Activated CD8-positive, alpha-beta memory T cell treated with anti-CD3 and anti-CD28 coated beads, Interleukin-2, amount 50 U/mL, for 1 hour (primary cell): ENCODE data around the gene ZNF491.
"Not testable (repeated sequence)": the region's sequence is repeated elsewhere in the genome, so short reads cannot be mapped to it uniquely, and the experiment has no call there.

ENCODE experiments used
- DNase-seq: peaks from one replicate; pipeline ENCODE4 v3.0.0-alpha.2; 2020; ENCODE audit errors: extremely low read depth

Gene ZNF491

GRCh38 chr19:11806354-11807098 is 8.2 kb downstream of the ZNF491 start:
- DNase-seq: no peak

DNA sequence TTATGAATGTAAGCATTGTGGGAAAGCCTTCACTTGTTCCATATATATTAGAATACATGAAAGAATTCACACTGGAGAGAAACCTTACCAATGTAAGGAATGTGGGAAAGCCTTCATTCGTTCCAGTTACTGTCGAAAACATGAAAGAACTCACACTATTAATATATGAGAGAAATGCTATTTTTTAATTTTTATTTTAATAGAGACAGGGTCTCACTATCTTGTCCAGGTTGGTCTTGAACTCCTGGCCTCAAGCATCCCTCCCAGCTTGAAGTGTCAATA is 8.7 kb downstream of the ZNF491 start:
- DNase-seq: no peak

DNA sequence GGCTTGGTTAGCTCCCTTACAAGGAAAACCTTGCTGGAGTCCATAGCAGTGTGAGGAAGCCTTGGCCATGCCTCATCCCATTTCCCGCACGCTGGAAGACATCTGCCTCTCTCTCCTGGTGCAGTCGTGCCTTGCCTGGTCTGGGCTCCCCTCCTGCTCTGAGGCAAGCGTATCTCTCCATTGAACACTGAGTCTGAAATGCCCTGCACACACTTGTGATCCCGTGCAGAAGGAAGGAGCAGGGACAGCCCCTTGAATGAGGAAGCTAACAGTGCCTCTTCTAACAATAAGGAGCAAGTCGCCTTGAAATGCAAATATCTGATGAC is 15.3 kb downstream of the ZNF491 start:
- DNase-seq: no peak

GRCh38 chr19:11814029-11814699 is 15.8 kb downstream of the ZNF491 start, which contains the start of gene ZNF440:
Gene ZNF440, plus strand, starts transcription at chr19:11814273. Its CDS starts 175 bp downstream, at chr19:11814448.
- peak; percentile 29 for DNase-seq

GRCh38 chr19:11814700-11815035 is 16.3 kb downstream of the ZNF491 start:
- DNase-seq: no peak

GRCh38 chr19:11821474-11822109 is 23.3 kb downstream of the ZNF491 start:
- DNase-seq: no peak

- not testable (repeated sequence) for DNase-seq
Observed at GRCh38 chr19:11828957-11829876, 30.9 kb downstream of the ZNF491 start.

DNA sequence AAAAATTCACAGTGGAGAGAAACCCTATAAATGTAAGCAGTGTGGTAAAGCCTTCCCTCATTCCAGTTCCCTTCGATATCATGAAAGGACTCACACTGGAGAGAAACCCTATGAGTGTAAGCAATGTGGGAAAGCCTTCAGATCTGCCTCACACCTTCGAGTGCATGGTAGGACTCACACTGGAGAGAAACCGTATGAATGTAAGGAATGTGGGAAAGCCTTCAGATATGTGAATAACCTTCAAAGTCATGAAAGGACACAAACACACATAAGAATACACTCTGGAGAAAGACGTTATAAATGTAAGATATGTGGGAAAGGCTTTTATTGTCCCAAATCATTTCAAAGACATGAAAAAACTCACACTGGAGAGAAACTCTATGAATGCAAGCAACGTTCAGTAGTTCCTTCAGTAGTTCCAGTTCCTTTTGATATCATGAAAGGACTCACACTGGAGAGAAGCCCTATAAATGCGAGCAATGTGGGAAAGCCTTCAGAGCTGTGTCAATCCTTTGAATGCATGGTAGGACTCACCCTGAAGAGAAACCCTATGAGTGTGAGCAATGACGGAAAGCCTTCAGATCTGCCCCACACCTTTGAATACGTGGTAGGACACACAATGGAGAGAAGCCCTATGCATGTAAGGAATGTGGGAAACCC is 34.1 kb downstream of the ZNF491 start:
- DNase-seq: no peak

GRCh38 chr19:11833541-11833940 is 35.2 kb downstream of the ZNF491 start:
- no peak for DNase-seq

- not testable (repeated sequence) for DNase-seq
Observed at GRCh38 chr19:11835626-11836066, 37.3 kb downstream of the ZNF491 start.

- no peak for DNase-seq
Observed at GRCh38 chr19:11843722-11844121, 45.4 kb downstream of the ZNF491 start.

DNA sequence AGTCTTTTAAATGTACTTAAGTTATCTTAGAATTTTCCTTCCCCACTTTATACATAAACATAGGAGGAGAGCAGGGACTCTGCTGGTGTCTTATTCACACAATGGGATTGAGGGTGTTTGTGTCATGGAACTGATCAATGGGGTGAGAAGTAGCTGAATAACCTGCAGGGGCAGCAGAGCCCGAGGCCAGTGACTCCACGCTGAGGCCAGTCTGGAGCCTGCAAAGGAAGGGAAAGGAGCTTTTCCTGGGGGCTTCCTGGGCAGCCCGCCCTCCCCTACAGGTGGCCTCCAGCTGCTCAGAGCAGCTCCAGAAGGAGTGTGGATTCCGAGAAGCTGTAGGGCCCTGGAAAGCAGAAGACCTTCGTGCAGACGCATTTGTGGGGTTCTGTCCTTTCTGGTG is 49.3 kb downstream of the ZNF491 start:
- not testable (repeated sequence) for DNase-seq

DNA sequence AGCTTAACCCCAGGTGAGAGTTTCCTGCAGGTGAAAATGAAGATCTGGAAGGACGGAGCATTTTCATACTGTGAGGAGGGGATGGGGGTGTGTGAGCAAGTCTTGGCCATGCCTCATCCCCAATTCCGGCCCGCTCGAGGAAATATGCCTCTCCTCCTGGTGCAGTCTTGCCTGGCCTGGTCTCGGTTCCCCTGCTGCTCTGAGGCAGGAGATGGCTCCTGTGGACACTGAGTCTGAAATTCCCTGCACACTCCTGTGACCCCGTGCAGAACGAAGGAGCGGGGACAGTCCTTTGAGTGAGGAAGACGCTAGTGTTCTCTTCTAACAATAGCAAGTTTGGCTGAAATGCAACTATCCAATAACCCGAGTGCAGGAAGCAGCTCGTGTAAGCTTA is 49.9 kb downstream of the ZNF491 start:
- DNase-seq: no peak

GRCh38 chr19:11848594-11849469 is 50.5 kb downstream of the ZNF491 start, which contains the start of gene ZNF439:
Gene ZNF439, plus strand, starts transcription at chr19:11848726. Its CDS starts 142 bp downstream, at chr19:11848868.
- DNase-seq: peak; percentile 56

DNA sequence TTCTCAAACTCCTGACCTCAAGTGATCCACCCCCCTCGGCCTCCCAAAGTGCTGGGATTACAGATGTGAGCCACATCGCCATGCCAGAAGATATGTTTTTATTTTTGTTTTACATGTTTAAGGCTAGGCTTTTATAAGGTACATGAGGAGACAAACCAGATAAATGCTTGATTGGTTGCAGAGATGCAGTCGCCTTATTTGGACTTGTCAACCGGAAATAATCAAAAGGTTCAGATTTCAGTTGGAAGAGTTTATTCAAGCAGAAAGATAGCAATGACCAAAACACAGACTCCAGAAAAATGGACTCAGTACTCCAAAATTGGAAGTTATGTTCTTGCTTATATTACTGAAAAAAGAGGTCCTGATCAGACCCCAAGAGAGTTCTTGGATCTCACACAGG is 52.0 kb downstream of the ZNF491 start:
- DNase-seq: not testable (repeated sequence)

DNA sequence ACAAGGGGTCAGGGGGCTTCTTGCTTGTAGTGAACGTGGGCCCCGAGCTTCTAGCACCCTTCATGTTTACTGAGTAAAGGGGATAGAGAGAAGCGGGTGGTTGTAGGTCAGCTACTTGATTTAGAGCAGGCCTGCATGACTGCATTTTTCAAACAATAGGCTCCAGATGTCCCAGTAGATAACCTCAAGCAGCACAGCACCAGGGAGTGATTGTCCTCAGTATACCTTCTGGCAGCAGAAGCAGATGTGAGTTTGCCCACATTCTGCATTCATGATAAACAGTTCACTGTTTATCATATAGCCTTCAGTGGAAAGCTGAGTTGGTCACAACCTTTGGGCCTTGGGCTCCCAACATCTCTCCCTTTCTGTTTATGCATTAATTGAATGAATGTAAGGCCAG is 55.0 kb downstream of the ZNF491 start:
- no peak for DNase-seq

- no peak for DNase-seq
Observed at GRCh38 chr19:11856596-11857250, 58.4 kb downstream of the ZNF491 start.
